Natural killer cell treated with Interleukin-12 subunit alpha and Interleukin-12 subunit beta and Interleukin-15 and Interleukin-18, amount 100 ng/mL, for 72 hours (primary cell): ENCODE data around the gene PDZD7. TPM values are rescaled to one million over a fixed set of nuclear protein-coding genes. Genes with fewer than 3 reads are reported as not detected.

ENCODE experiments used
- ATAC-seq, 2 donors: fragments of 150-1000 bp; cut with Tn5 transposase in 1 of 2; sonication (Bioruptor Pico), chemical (Tn5 transposase) in 1 of 2; 2 replicates each; pipeline ENCODE4 v1.10.0; 2021
- DNase-seq: peaks from one replicate; pipeline ENCODE4 v3.0.0; 2022; ENCODE audit warnings: low spot score
- H3K27ac Mint-ChIP-seq, 2 donors: 1 replicate in 1 of 2; 2 replicates in 1 of 2; pipeline ENCODE4 v1.8.0; 2022; ENCODE audit warnings: mixed read lengths in 2 of 2, mild to moderate bottlenecking in 1 of 2, moderate library complexity in 1 of 2
- H3K27me3 Mint-ChIP-seq, 2 donors: 1 replicate in 1 of 2; 2 replicates in 1 of 2; pipeline ENCODE4 v1.8.0; 2022; ENCODE audit warnings: mixed read lengths in 2 of 2
- H3K36me3 Mint-ChIP-seq: one replicate; pipeline ENCODE4 v1.8.0; 2022; ENCODE audit warnings: mixed read lengths
- H3K4me1 Mint-ChIP-seq, 2 donors: 1 replicate in 1 of 2; 2 replicates in 1 of 2; pipeline ENCODE4 v1.8.0; 2022; ENCODE audit warnings: low read depth in 2 of 2, mixed read lengths in 2 of 2, mild to moderate bottlenecking in 1 of 2
- H3K4me3 Mint-ChIP-seq: one replicate; pipeline ENCODE4 v1.8.0; 2022; ENCODE audit warnings: mixed read lengths
- H3K9me3 Mint-ChIP-seq: 2 replicates; pipeline ENCODE4 v1.8.0; 2022; ENCODE audit warnings: mixed read lengths
- total RNA-seq, 2 donors: library from RNA; stranded (reverse); gene quantifications; one replicate each; pipeline ENCODE4 v1.2.3, GENCODE V29; 2022

PDZD7 gene
- total RNA-seq, 2 donors from 2014 or later, result 0.17 to 0.62 TPM

- ATAC-seq, result peak; percentile 56 to 72
- Mint-ChIP-seq H3K9me3 (no peaks in the 10 kb centered on the region), H3K27ac (no peak overlapping the region), H3K4me3 (no peak overlapping the region), H3K36me3 (no peaks in the 10 kb centered on the region), H3K4me1 (peaks cover 10 to 18% of the 10 kb centered on the region in 2 donors), H3K27me3 (peaks cover 25 to 29% of the 10 kb centered on the region in 2 donors)
- DNase-seq, result no peak
Measured at GRCh38 chr10:101014230-101014884, 16.6 kb downstream of the PDZD7 start.

GRCh38 chr10:101013365-101013825, 17.5 kb downstream of the PDZD7 start:
- DNase-seq (no peak), ATAC-seq (no peak)
- peaks cover 8 to 15% of the 10 kb centered on the region in 2 donors for H3K4me1 Mint-ChIP-seq
- peaks cover 22 to 26% of the 10 kb centered on the region in 2 donors for H3K27me3 Mint-ChIP-seq
- H3K9me3 Mint-ChIP-seq, result no peaks in the 10 kb centered on the region
- no peak overlapping the region for H3K27ac Mint-ChIP-seq
- H3K4me3 Mint-ChIP-seq, result no peak overlapping the region
- H3K36me3 Mint-ChIP-seq, result no peaks in the 10 kb centered on the region

GRCh38 chr10:101012525-101013364, 18.2 kb downstream of the PDZD7 start:
- no peak overlapping the region for H3K27ac Mint-ChIP-seq
- H3K4me3 Mint-ChIP-seq, result no peak overlapping the region
- H3K27me3 Mint-ChIP-seq, result peaks cover 20 to 26% of the 10 kb centered on the region in 2 donors
- no peaks in the 10 kb centered on the region for H3K36me3 Mint-ChIP-seq
- H3K9me3 Mint-ChIP-seq, result no peaks in the 10 kb centered on the region
- DNase-seq (peak; percentile 83), ATAC-seq (peak; percentile 84 to 85)
- peaks cover 8 to 13% of the 10 kb centered on the region in 2 donors for H3K4me1 Mint-ChIP-seq

GRCh38 chr10:101011517-101012423, 19.2 kb downstream of the PDZD7 start:
- DNase-seq (no peak), ATAC-seq (no peak)
- Mint-ChIP-seq H3K9me3 (no peaks in the 10 kb centered on the region), H3K36me3 (no peaks in the 10 kb centered on the region), H3K4me1 (peaks cover 8 to 13% of the 10 kb centered on the region in 2 donors), H3K27me3 (peaks cover 14 to 16% of the 10 kb centered on the region in 2 donors), H3K4me3 (no peak overlapping the region), H3K27ac (no peak overlapping the region)

- Mint-ChIP-seq H3K27ac (no peak overlapping the region), H3K4me1 (peaks cover 8 to 13% of the 10 kb centered on the region in 2 donors), H3K4me3 (no peak overlapping the region), H3K27me3 (peaks cover 6% of the 10 kb centered on the region in 2 donors), H3K9me3 (no peaks in the 10 kb centered on the region), H3K36me3 (no peaks in the 10 kb centered on the region)
- ATAC-seq, result no peak
- DNase-seq, result no peak
Measured at GRCh38 chr10:101010329-101010728, 20.6 kb downstream of the PDZD7 start.

- Mint-ChIP-seq H3K36me3 (no peaks in the 10 kb centered on the region), H3K27me3 (peaks cover 4 to 6% of the 10 kb centered on the region in 2 donors), H3K4me3 (no peak overlapping the region), H3K27ac (no peak overlapping the region), H3K9me3 (no peaks in the 10 kb centered on the region), H3K4me1 (peaks cover 7 to 8% of the 10 kb centered on the region in 2 donors)
- no peak for ATAC-seq
- DNase-seq, result no peak
Measured at GRCh38 chr10:101008823-101009423, 22.0 kb downstream of the PDZD7 start.

- no peak for DNase-seq
- no peak for ATAC-seq
- no peak overlapping the region for H3K27ac Mint-ChIP-seq
- peaks cover 1 to 2% of the 10 kb centered on the region in 2 donors for H3K27me3 Mint-ChIP-seq
- H3K4me1 Mint-ChIP-seq, result peaks cover 5% of the 10 kb centered on the region in 2 donors
- no peak overlapping the region for H3K4me3 Mint-ChIP-seq
- no peaks in the 10 kb centered on the region for H3K9me3 Mint-ChIP-seq
- H3K36me3 Mint-ChIP-seq, result no peaks in the 10 kb centered on the region
Measured at GRCh38 chr10:101007915-101008822, 22.8 kb downstream of the PDZD7 start.

- Mint-ChIP-seq H3K9me3 (no peaks in the 10 kb centered on the region), H3K27me3 (no peaks in the 10 kb centered on the region), H3K36me3 (no peaks in the 10 kb centered on the region), H3K27ac (no peak overlapping the region), H3K4me3 (no peak overlapping the region), H3K4me1 (no peaks in the 10 kb centered on the region)
- ATAC-seq (no peak), DNase-seq (no peak)
Measured at GRCh38 chr10:101007099-101007711, 23.7 kb downstream of the PDZD7 start.

GRCh38 chr10:101006593-101007098, 24.3 kb downstream of the PDZD7 start:
- Mint-ChIP-seq H3K27ac (no peak overlapping the region), H3K4me1 (no peaks in the 10 kb centered on the region), H3K9me3 (no peaks in the 10 kb centered on the region), H3K36me3 (no peaks in the 10 kb centered on the region), H3K27me3 (no peaks in the 10 kb centered on the region), H3K4me3 (no peak overlapping the region)
- DNase-seq (no peak), ATAC-seq (no peak)

- ATAC-seq, result no peak
- no peaks in the 10 kb centered on the region for H3K9me3 Mint-ChIP-seq
Measured at GRCh38 chr10:101005869-101006567, 24.9 kb downstream of the PDZD7 start.

GRCh38 chr10:101005361-101005760, 25.6 kb downstream of the PDZD7 start:
- ATAC-seq, result no peak
- Mint-ChIP-seq H3K4me3 (no peak overlapping the region), H3K36me3 (no peaks in the 10 kb centered on the region), H3K27ac (no peak overlapping the region), H3K9me3 (no peaks in the 10 kb centered on the region), H3K27me3 (no peaks in the 10 kb centered on the region), H3K4me1 (peaks cover 5 to 6% of the 10 kb centered on the region in 2 donors)
- no peak for DNase-seq

More at GRCh38 chr10:101005869-101006567, 24.9 kb downstream of the PDZD7 start:
- no peaks in the 10 kb centered on the region for H3K36me3 Mint-ChIP-seq
- no peak for DNase-seq
- H3K4me3 Mint-ChIP-seq, result no peak overlapping the region
- peaks cover 3% of the 10 kb centered on the region in 2 donors for H3K4me1 Mint-ChIP-seq
- no peak overlapping the region for H3K27ac Mint-ChIP-seq
- H3K27me3 Mint-ChIP-seq, result no peaks in the 10 kb centered on the region
